ENCODE results near the gene CDKAL1.

CDKAL1 gene

GRCh38 chr6:20881365-20881764 is 347.1 kb downstream of the CDKAL1 start:
- no peak for DNase-seq (ENCODE audit: low read depth, low spot score)
- Histone ChIP-seq H3K27me3 (ENCODE audit: control insufficient read depth, insufficient read depth, low read length) (no peaks in the 10 kb centered on the region), H3K27ac (ENCODE audit: low read length) (no peak overlapping the region), H3K9me3 (ENCODE audit: control insufficient read depth, insufficient read depth, low read length) (no peaks in the 10 kb centered on the region), H3K4me3 (ENCODE audit: low read length) (no peak overlapping the region), H3K4me1 (ENCODE audit: control insufficient read depth, insufficient read depth, low read length) (peaks cover 5% of the 10 kb centered on the region; the same call in 1 of the 2 replicates), H3K36me3 (ENCODE audit: control insufficient read depth, insufficient read depth, low read length) (no peaks in the 10 kb centered on the region)
- WGBS (ENCODE audit: insufficient coverage, insufficient read length): no CpG with 5 or more reads among the region's 1 CpG

- H3K36me3 ChIP-seq (ENCODE audit: control insufficient read depth, insufficient read depth, low read length): no peaks in the 10 kb centered on the region
- peak; percentile 68 for DNase-seq (ENCODE audit: low read depth, low spot score)
- H3K27ac ChIP-seq (ENCODE audit: low read length): no peak overlapping the region
- peaks cover 5% of the 10 kb centered on the region; the same call in 1 of the 2 replicates for H3K4me1 ChIP-seq (ENCODE audit: control insufficient read depth, insufficient read depth, low read length)
- no peaks in the 10 kb centered on the region for H3K9me3 ChIP-seq (ENCODE audit: control insufficient read depth, insufficient read depth, low read length)
- WGBS (ENCODE audit: insufficient coverage, insufficient read length): no CpG with 5 or more reads among the region's 5 CpGs
- no peaks in the 10 kb centered on the region for H3K27me3 ChIP-seq (ENCODE audit: control insufficient read depth, insufficient read depth, low read length)
- H3K4me3 ChIP-seq (ENCODE audit: low read length): no peak overlapping the region
These were observed 347.8 kb downstream of the CDKAL1 start for GRCh38 chr6:20882014-20882413.

- DNase-seq (ENCODE audit: low read depth, low spot score): no peak
- no CpG with 5 or more reads among the region's 2 CpGs for WGBS (ENCODE audit: insufficient coverage, insufficient read length)
- no peaks in the 10 kb centered on the region for H3K27me3 ChIP-seq (ENCODE audit: control insufficient read depth, insufficient read depth, low read length)
These were observed 350.8 kb downstream of the CDKAL1 start for GRCh38 chr6:20885076-20885475.

GRCh38 chr6:20891161-20891560 is 356.9 kb downstream of the CDKAL1 start:
- H3K4me3 ChIP-seq (ENCODE audit: low read length): no peak overlapping the region
- no peak overlapping the region for H3K27ac ChIP-seq (ENCODE audit: low read length)
- WGBS (ENCODE audit: insufficient coverage, insufficient read length): no CpG with 5 or more reads among the region's 6 CpGs
- H3K27me3 ChIP-seq (ENCODE audit: control insufficient read depth, insufficient read depth, low read length): no peaks in the 10 kb centered on the region
- no peaks in the 10 kb centered on the region; the same call in 1 of the 2 replicates for H3K4me1 ChIP-seq (ENCODE audit: control insufficient read depth, insufficient read depth, low read length)
- H3K36me3 ChIP-seq (ENCODE audit: control insufficient read depth, insufficient read depth, low read length): no peaks in the 10 kb centered on the region
- H3K9me3 ChIP-seq (ENCODE audit: control insufficient read depth, insufficient read depth, low read length): no peaks in the 10 kb centered on the region
- DNase-seq (ENCODE audit: low read depth, low spot score): no peak

More at GRCh38 chr6:20885076-20885475, 350.8 kb downstream of the CDKAL1 start:
- H3K27ac ChIP-seq (ENCODE audit: low read length): no peak overlapping the region
- no peaks in the 10 kb centered on the region for H3K36me3 ChIP-seq (ENCODE audit: control insufficient read depth, insufficient read depth, low read length)
- no peaks in the 10 kb centered on the region for H3K9me3 ChIP-seq (ENCODE audit: control insufficient read depth, insufficient read depth, low read length)
- no peak overlapping the region for H3K4me3 ChIP-seq (ENCODE audit: low read length)
- peaks cover 1% of the 10 kb centered on the region; the same call in 1 of the 2 replicates for H3K4me1 ChIP-seq (ENCODE audit: control insufficient read depth, insufficient read depth, low read length)

- no peaks in the 10 kb centered on the region for H3K27me3 ChIP-seq (ENCODE audit: control insufficient read depth, insufficient read depth, low read length)
- H3K9me3 ChIP-seq (ENCODE audit: control insufficient read depth, insufficient read depth, low read length): no peaks in the 10 kb centered on the region
- H3K4me3 ChIP-seq (ENCODE audit: low read length): no peak overlapping the region
- DNase-seq (ENCODE audit: low read depth, low spot score): no peak
- no peak overlapping the region for H3K27ac ChIP-seq (ENCODE audit: low read length)
- no peaks in the 10 kb centered on the region; the same call in 1 of the 2 replicates for H3K4me1 ChIP-seq (ENCODE audit: control insufficient read depth, insufficient read depth, low read length)
- WGBS (ENCODE audit: insufficient coverage, insufficient read length): 100% methylated on average over 1 of the region's 2 CpGs
- H3K36me3 ChIP-seq (ENCODE audit: control insufficient read depth, insufficient read depth, low read length): no peaks in the 10 kb centered on the region
These were observed 358.1 kb downstream of the CDKAL1 start for GRCh38 chr6:20892365-20892764.

GRCh38 chr6:20893412-20893811 is 359.2 kb downstream of the CDKAL1 start:
- Histone ChIP-seq H3K4me3 (ENCODE audit: low read length) (no peak overlapping the region), H3K27me3 (ENCODE audit: control insufficient read depth, insufficient read depth, low read length) (no peaks in the 10 kb centered on the region), H3K9me3 (ENCODE audit: control insufficient read depth, insufficient read depth, low read length) (no peaks in the 10 kb centered on the region), H3K4me1 (ENCODE audit: control insufficient read depth, insufficient read depth, low read length) (no peaks in the 10 kb centered on the region; the same call in 1 of the 2 replicates), H3K27ac (ENCODE audit: low read length) (no peak overlapping the region), H3K36me3 (ENCODE audit: control insufficient read depth, insufficient read depth, low read length) (no peaks in the 10 kb centered on the region)
- DNase-seq (ENCODE audit: low read depth, low spot score): no peak

- no CpG with 5 or more reads among the region's 7 CpGs for WGBS (ENCODE audit: insufficient coverage, insufficient read length)
- DNase-seq (ENCODE audit: low read depth, low spot score): no peak
- Histone ChIP-seq H3K4me1 (ENCODE audit: control insufficient read depth, insufficient read depth, low read length) (no peaks in the 10 kb centered on the region), H3K36me3 (ENCODE audit: control insufficient read depth, insufficient read depth, low read length) (no peaks in the 10 kb centered on the region), H3K27ac (ENCODE audit: low read length) (no peak overlapping the region), H3K4me3 (ENCODE audit: low read length) (no peak overlapping the region), H3K27me3 (ENCODE audit: control insufficient read depth, insufficient read depth, low read length) (no peaks in the 10 kb centered on the region), H3K9me3 (ENCODE audit: control insufficient read depth, insufficient read depth, low read length) (no peaks in the 10 kb centered on the region)
These were observed 366.3 kb downstream of the CDKAL1 start for GRCh38 chr6:20900389-20901160.

- Histone ChIP-seq H3K27ac (ENCODE audit: low read length) (no peak overlapping the region), H3K9me3 (ENCODE audit: control insufficient read depth, insufficient read depth, low read length) (no peaks in the 10 kb centered on the region), H3K36me3 (ENCODE audit: control insufficient read depth, insufficient read depth, low read length) (no peaks in the 10 kb centered on the region), H3K4me3 (ENCODE audit: low read length) (no peak overlapping the region), H3K4me1 (ENCODE audit: control insufficient read depth, insufficient read depth, low read length) (no peaks in the 10 kb centered on the region), H3K27me3 (ENCODE audit: control insufficient read depth, insufficient read depth, low read length) (no peaks in the 10 kb centered on the region)
- DNase-seq (ENCODE audit: low read depth, low spot score): no peak
- WGBS (ENCODE audit: insufficient coverage, insufficient read length): no CpG with 5 or more reads among the region's 4 CpGs
These were observed 371.1 kb downstream of the CDKAL1 start for GRCh38 chr6:20905377-20905776.

- H3K4me1 ChIP-seq (ENCODE audit: control insufficient read depth, insufficient read depth, low read length): no peaks in the 10 kb centered on the region
- no peaks in the 10 kb centered on the region for H3K36me3 ChIP-seq (ENCODE audit: control insufficient read depth, insufficient read depth, low read length)
- no peak for DNase-seq (ENCODE audit: low read depth, low spot score)
- no peak overlapping the region for H3K27ac ChIP-seq (ENCODE audit: low read length)
- 100% methylated on average over 1 of the region's 4 CpGs for WGBS (ENCODE audit: insufficient coverage, insufficient read length)
- no peaks in the 10 kb centered on the region for H3K9me3 ChIP-seq (ENCODE audit: control insufficient read depth, insufficient read depth, low read length)
- H3K4me3 ChIP-seq (ENCODE audit: low read length): no peak overlapping the region
- no peaks in the 10 kb centered on the region for H3K27me3 ChIP-seq (ENCODE audit: control insufficient read depth, insufficient read depth, low read length)
These were observed 372.7 kb downstream of the CDKAL1 start for GRCh38 chr6:20906945-20907344.

- H3K27me3 ChIP-seq (ENCODE audit: control insufficient read depth, insufficient read depth, low read length): no peaks in the 10 kb centered on the region
- no peak overlapping the region for H3K27ac ChIP-seq (ENCODE audit: low read length)
- WGBS (ENCODE audit: insufficient coverage, insufficient read length): no CpG with 5 or more reads among the region's 7 CpGs
These were observed 373.3 kb downstream of the CDKAL1 start for GRCh38 chr6:20907486-20908071.

More at GRCh38 chr6:20907486-20908071, 373.3 kb downstream of the CDKAL1 start:
- peak; percentile 13 for DNase-seq (ENCODE audit: low read depth, low spot score)
- no peaks in the 10 kb centered on the region for H3K36me3 ChIP-seq (ENCODE audit: control insufficient read depth, insufficient read depth, low read length)
- no peak overlapping the region for H3K4me3 ChIP-seq (ENCODE audit: low read length)
- no peaks in the 10 kb centered on the region for H3K4me1 ChIP-seq (ENCODE audit: control insufficient read depth, insufficient read depth, low read length)
- no peaks in the 10 kb centered on the region for H3K9me3 ChIP-seq (ENCODE audit: control insufficient read depth, insufficient read depth, low read length)

Data from iPS DF 6.9 (cell line).